HG03045 (cell line): ENCODE results near the gene MSH3.
"Not testable (repeated sequence)": the region's sequence is repeated elsewhere in the genome, so short reads cannot be mapped to it uniquely, and the experiment has no call there.

Experiments
- ATAC-seq: cut with Tn5 transposase; IDR thresholded peaks from one replicate; pipeline ENCODE4 v1.9.1; 2021; ENCODE audit warnings: mild to moderate bottlenecking, moderate library complexity; ENCODE audit not compliant: unreplicated experiment

Gene MSH3

DNA sequence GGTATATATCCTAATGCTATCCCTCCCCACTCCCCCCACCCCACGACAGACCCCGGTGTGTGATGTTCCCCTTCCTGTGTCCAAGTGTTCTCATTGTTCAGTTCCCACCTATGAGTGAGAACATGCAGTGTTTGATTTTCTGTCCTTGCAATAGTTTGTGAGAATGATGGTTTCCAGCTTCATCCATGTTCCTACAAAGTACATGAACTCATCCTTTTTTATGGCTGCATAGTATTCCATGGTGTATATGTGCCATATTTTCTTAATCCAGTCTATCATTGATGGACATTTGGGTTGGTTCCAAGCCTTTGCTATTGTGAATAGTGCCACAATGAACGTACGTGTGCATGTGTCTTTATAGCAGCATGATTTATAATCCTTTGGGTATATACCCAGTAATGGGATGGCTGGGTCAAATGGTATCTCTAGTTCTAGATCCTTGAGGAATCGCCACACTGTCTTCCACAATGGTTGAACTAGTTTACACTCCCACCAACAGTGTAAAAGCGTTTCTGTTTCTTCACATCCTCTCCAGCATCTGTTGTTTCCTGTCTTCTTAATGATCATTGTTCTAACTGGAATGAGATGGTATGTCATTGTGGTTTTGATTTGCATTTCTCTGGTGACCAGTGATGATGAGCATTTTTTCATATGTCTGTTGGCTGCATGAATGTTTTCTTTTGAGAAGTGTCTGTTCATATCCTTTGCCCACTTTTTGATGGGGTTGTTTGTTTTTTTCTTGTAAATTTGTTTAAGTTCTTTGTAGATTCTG, 186.8 kb downstream of the MSH3 start:
- ATAC-seq = not testable (repeated sequence)

DNA sequence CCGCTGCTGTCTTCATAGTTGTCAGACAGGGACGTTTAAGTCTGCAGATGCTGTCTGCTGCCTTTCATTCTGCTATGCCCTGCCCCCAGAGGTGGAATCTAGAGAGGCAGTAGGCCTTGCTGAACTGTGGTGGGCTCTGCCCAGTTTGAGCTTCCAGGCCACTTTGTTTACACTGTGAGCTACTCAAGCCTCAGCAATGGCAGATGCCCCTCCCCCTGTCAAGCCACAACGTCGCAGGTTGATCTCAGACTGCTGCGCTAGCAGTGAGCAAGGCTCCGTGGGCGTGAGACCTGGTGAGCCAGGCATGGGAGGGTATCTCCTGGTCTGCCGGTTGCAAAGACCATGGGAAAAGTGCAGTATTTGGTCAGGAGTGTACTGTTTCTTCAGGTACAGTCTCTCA, 192.0 kb downstream of the MSH3 start:
- ATAC-seq = not testable (repeated sequence)

DNA sequence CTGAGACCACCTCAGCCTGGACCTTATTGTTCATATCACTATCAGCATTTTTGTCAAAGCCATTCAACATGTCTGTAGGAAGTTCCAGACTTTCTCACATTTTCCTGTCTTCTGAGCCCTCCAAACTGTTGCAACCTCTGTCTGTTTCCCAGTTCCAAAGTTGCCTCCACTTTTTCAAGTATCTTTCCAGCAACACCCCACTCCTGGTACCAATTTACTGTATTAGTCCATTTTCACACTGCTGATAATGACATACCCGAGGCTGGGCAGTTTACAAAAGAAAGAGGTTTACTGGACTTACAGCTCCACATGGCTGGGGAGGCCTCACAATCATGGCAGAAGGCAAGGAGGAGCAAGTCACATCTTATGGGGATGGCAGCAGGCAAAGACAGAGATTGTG, 195.7 kb downstream of the MSH3 start:
- ATAC-seq = not testable (repeated sequence)

DNA sequence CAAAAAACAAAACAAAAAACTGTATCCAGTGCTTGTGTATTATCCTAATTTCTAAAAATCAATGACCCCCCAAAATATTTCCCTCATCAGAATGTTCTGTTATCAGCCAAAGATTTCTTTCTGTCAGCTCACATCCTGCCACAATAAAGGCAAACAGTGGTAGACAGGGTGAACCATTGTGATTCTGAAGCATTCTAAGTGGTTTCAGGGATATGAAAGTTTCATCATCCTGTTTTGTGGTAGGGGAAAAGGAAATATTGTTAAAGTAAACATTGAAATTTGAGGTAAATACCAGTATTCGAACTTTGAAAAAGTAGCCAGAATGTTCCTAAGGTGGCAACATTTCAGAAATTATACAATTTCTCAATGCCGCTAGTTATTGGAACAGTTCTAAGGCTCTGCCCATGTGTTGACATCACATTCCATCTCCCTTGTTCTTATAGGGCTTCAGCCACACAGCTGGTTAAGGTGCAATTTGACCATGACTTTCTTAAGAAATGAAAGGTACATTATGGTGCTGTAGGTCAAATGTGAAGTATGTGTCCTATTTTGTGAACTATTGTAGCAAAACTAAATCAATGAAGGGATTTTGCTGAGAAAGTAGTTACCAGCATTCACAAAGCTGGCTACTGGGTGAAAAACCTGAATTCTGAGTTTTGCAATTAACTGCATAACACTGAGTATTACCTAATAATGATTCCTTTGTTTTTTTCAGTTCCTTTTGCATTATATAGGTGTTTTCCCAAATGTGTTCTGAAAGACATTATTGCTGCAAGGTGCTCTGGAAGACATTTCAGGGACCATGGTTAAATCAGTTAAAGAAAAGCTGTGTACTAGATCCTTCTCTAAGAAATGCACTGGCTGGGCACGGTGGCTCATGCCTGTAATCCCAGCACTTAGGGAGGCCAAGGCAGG, 198.1 kb downstream of the MSH3 start:
- no peak for ATAC-seq

DNA sequence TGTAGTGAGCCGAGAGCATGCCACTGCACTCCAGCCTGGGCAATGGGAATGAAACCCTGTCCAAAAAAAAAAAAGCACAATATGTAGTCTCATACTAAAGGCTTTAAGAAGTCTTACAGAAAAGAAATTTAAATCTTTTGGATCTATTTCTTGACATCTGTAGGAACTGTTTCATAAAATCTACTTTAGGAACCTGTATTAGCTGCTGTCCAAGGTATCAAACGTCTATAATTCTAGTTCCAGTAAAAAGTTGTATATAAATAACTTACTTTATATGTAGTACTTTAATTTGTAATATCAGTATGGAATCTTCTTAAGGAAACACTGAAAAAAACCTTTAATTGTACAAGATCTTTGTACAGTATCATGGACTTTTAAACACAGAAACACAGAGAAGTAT, 199.0 kb downstream of the MSH3 start:
- no peak for ATAC-seq

DNA sequence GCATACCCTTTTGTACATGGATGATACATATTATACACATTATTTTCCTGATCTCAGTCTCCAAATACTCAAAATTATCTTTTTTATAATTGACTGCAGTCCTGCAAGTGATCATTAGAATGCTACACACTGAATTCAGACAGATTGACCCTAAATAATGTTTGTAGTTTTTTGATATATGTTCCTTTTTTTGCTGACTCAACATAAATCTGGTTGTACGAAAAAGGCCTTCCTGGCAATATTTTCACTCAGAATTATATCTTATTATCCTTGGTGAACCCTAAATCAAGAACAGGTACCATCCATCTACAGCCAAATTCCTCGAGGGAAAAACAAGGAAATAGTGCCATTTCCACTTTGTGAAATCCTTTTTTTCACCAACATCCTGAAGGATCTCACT, 200.1 kb downstream of the MSH3 start:
- ATAC-seq = no peak

DNA sequence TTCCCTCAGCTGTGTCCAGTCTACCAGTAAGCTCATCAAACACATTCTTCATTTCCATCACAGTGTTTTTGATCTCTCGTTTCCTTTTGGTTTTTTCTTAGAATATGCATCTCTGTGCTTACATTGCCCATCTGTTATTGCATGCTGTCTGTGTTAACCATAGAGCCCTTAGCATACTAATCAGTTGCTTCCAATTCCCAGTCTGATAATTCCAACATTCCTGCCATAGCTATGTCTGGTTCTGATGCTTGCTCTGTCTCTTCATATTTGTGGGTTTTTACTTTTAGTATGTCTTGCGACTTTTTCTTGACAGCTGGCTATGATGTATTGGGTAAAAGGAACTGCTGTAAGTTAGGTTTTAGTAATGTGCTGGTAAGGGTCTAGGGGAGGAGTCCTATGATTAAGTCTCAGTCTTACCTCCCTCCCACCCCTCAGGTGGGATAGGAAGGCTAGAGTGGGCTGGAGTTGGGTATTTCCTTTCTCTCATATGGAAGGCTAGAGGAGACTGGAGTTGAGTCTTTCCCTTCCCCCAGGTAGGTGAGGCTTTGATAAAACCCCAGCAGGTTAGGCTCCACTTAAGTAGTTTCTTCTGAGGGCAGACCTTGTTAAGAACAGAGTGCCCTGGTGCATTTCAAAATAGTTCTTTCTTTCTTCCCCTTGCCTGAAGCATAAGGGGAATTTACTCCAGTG, 206.6 kb downstream of the MSH3 start:
- ATAC-seq = no peak

DNA sequence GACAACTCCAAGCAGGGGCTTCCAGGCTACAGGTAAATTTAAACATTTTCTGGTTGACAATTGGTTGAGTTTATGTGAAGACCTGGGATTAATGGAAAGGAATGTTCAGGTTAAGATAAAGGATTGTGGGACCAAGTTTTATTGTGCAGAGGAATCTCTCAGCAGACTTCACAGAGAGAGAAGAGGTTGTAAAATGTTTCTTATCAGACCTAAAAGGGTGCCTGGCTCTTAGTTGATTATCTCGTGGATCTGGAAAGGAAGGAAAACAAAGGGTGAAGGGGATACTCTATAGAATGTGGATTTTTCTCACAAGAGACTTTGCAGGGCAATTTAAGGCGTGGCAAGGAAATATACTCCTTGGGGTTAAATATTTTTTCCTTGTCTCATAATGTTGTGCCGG, 209.3 kb downstream of the MSH3 start:
- no peak for ATAC-seq

DNA sequence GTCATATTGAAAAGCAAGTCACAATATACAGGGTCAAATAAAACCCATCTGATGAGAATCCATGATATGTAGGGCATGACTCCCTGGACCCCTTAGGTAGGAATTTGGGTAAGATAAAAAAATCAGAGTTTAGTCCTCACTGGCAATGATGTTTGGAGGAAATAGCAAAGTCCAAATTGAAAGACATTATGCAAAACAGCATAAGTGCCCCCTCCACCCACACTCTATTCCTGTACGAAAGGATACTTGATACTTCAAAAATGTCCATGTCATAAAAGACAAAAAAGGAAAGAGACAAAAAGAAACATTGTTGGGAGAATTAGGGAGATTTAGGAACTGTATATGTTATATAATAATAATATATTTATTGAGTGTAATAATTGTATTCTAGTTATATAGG, 209.7 kb downstream of the MSH3 start:
- no peak for ATAC-seq

DNA sequence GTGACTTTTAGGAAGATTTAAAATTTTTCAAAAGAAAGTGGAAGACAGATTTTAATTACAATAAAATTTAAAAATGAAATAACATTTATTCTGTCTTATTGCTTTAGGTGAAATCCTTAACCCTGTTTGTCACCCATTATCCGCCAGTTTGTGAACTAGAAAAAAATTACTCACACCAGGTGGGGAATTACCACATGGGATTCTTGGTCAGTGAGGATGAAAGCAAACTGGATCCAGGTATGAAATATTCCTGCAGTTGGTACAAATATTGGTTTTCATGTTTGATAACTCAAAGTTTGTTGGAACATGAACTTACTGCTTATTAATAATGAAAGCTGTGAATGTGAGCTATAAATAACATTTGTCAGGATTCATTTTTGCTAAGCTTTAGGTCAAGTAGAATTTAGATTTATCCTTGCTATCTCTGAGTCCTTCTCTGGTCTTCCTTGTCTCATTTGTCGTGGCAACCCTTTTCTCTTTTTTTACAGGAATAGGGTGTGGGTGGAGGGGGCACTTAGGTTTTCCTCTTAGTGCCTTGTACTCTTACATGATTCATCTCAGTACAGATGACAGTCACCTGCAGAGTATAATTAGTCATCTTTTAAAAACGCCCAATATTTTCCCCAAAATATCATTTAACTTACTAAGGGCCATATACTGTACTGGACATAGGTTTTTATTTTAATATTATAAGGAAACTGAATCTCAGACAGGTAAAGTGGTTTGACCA, 210.4 kb downstream of the MSH3 start:
- peak; percentile 64 for ATAC-seq

DNA sequence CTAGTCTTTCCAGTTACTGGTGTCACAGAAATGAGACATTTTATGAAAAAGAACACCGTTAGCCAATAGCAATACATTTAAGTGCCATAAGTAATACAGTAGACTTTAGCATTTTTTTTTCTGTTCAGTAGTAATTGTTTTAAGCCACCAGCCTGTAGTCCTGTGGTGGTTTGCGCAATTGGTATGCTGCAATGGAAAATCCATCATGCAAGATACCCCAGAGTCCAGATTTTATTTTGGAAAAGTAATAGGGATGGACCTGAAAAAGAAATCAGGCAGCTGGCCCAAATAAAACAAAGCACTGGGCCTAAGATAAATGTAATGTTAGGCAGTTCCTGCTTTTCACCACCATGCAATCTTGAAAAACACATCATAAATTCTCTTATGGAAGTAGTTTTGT, 211.1 kb downstream of the MSH3 start:
- ATAC-seq = no peak

DNA sequence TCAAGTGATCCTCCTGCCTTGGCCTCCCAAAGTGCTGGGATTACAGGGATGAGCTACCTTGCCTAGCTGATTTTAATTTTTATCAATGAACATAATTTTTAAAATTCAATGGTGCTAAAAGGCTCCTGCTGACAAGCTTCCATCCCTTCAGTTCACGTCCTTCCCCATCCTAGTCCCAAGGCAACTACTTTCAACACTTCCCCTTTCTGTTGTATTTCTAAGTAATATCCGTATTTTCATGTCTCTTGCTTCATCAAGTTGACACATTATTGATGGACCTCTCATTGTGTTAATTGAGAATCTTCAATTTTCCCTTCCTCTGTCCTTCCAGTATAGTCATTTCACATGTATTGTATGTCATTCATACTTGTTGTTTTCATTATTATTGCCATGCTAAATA, 211.9 kb downstream of the MSH3 start:
- ATAC-seq = no peak

DNA sequence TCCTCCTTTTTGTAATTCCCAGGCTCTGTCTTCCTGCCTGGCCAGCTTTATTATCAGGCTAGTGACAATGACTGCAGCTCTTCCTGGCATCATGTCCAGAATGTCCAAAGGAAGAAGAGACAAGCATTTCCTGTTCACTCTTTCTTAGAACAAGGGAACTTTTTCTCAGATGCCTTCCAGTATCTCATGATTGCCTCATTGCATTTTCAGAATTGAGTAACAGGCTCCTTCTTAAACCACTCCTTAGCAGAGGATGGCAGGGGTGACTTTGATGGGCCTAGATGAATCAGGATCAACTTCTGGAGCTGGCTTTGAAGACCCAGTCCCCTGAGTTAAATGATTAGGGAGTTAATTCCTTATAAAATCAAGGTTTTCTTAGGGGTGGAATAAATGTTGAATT, 212.8 kb downstream of the MSH3 start:
- ATAC-seq = no peak

DNA sequence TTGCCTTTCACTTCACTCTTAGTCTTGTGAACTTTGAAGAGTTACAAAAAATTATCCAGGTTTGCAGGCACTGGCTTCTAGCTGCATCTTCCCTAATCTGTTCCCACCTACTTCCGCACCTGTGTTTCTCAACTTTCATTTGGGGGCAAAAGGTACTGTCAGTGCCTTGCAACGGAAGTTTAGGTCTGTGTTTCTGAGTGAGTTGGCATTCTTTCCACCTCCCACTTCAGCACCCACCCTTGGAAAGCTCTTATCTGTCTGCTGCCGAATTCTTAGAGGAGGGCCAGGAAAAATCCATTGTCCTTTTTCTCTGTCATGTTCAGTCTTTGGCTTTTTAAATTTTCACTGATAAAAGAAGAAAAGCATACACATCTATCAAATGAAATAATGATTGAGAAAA, 216.0 kb downstream of the MSH3 start:
- no peak for ATAC-seq

DNA sequence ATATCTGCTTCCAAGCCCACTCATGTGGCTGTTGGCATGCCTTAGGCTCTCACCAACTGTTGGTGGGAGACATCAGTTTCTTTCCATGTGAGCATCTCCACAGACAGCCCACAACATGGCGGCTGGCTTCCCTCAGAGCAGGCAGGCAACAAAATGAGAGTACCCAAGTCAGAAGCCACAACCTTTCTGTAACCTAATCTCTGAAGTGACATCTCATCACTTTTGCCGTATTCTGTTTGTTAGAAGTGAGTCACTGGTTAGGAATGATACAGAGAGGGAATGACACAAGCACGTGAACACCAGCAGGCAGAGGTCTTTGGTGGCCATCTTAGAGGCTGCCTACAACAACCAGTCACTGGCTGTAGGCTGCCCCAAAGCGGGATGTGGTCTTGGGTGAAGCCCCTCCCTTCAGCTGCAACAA, 217.1 kb downstream of the MSH3 start:
- ATAC-seq = no peak

DNA sequence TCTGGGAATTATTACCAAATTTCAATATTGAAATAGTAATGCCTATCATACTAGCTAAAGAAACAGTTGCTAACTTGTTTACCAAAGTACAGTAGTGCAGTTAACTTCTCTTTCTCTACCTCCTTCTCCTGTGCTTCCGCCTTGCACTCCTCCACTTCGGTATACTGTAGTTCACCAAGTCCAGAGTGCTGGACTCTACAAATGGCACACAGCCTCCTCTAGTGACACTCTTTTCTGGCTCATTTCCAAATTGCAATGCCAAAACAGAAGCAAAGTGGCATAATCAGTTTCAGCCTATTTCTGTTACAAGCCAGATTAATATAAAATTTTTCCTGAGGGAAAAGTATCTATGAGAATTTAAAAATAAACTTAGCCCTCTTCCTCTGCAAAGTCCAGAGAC, 219.7 kb downstream of the MSH3 start:
- no peak for ATAC-seq

DNA sequence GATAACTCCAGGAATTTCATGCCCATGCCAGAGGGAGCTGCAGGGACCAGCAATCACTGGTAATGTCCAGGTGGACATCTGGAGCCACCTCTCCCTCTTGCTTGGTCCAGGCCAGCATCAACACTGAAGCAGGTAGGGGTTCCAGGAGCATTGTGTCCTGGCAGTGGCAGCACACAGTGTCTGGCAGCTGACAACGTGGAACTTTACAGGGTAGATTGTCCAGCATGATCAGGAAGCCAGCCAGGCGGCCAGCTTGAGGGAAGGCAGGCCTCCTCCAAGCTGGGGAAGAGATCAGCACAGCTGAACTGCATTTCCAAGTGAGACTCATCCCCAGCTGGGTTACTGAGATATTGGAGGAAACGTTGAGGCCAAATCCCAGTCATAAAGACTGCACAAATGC, 223.1 kb downstream of the MSH3 start:
- no peak for ATAC-seq

DNA sequence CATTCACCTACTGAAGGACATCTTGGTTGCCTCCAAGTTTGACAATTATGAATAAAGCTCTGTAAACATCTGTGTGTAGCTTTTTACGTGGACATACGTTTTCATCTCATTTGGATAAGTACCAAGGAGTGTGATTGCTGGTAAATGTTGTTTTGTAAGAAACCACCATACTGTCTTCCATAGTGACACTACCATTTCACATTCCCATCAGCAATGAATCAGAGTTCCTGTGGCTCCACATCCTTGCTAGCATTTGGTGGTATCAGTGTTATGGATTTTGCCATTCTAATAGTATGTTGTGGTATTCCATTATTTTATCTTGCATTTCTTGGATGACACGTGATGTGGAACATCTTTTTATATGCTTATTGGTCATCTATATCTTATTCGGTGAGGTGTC, 227.3 kb downstream of the MSH3 start:
- ATAC-seq = no peak

DNA sequence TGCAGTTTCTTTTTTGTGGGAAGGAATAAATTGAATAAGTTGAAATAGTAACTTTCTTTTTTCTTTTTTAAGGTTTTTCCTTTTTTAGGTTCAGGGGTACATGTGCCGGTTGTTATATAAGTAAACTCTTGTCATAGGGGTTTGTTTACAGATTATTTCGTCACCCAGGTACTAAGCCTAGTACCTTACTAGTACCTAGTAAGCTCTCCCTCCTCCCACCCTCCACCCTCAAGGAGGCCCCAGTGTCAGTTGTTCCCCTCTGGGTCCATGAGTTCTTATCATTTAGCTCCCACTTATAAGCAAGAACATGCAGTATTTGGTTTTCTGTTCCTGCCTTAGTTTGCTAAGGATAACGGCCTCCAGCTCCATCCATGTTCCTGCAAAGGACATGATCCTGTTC, 228.9 kb downstream of the MSH3 start:
- not testable (repeated sequence) for ATAC-seq

DNA sequence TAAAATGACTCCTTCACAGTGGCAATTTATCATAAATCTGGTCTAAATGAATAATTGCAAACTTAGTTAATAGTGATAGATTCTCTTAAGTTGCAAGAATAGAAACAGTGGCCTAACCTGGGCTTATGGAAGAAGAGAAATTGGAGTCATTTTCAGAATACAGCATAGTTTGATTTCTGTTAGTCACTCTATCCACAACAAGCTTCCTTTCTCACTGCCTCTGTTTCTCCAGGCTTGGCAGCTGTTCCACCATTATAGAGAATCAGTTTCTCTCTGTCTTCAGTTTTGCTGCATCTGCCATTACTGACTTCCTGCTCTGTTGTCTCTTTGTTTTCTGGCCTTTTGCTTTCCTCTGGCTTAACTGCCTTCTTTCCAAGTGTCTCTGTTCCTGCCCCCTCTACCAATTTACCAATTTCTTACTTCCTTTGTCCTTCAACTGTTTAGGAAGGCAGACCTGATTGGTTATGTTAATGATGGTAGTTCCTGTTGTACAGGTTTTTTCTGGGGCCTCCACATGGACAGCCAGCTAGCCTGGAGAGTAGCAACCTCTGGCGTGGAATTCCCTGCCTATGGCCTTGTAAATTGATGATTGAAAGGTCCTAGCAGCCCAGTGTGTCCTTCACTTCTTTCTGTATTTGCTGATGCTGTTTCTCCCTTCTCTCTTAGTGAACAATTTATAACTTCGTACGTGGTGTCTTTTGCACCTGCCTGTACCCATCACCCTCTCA, 229.8 kb downstream of the MSH3 start:
- ATAC-seq = no peak
